GM12878 (cell line): ENCODE data around the gene ATG3. TPM values are rescaled to one million over a fixed set of nuclear protein-coding genes. Genes with fewer than 3 reads are reported as not detected.

Experiments used
- ELK1 ChIP-seq: IDR thresholded peaks from 2 replicates; pipeline ENCODE4 v1.6.1; 2012; ENCODE audit warnings: low read depth, low read length, improper control_type of control experiment
- HDGF ChIP-seq: fragments of 450-650 bp; IDR thresholded peaks from 2 replicates; pipeline ENCODE4 v1.6.1; 2016; ENCODE audit warnings: antibody characterized with exemption
- NFXL1 ChIP-seq: fragments of 450-650 bp; IDR thresholded peaks from 2 replicates; pipeline ENCODE4 v1.6.1; 2017; ENCODE audit warnings: antibody characterized with exemption, mild to moderate bottlenecking, borderline replicate concordance
- NKRF ChIP-seq: fragments of 450-650 bp; conservative IDR thresholded peaks from 2 replicates; pipeline ENCODE4 v1.6.1; 2017; ENCODE audit warnings: mild to moderate bottlenecking, moderate library complexity
- SIX5 ChIP-seq: IDR thresholded peaks from 2 replicates; pipeline ENCODE4 v1.6.1; 2011; ENCODE audit warnings: mild to moderate bottlenecking, low read depth, low read length, moderate library complexity; ENCODE audit not compliant: severe bottlenecking
- ZNF622 ChIP-seq: fragments of 450-650 bp; IDR thresholded peaks from 2 replicates; pipeline ENCODE4 v1.6.1; 2017; ENCODE audit warnings: mild to moderate bottlenecking, inconsistent platforms
- polyA plus RNA-seq, 11 experiments: library from polyadenylated mRNA; depleted of rRNA in 4 of 11; unstranded in 6 of 11; stranded (reverse) in 5 of 11; fragments of >200 nt; fragmentation: Nextera tagmentation in 4 of 11; fragmentation: Illumina TruSeq in 1 of 11; extraction: Ambion mirVana in 4 of 11; extraction: Trizol in 1 of 11; gene quantifications; 1 replicate in 1 of 11; 2 replicates in 10 of 11; pipeline versions ENCODE4 v1.2.1 to v1.2.3, GENCODE V29; 2011 to 2016; ENCODE audit warnings: inconsistent platforms in 2 of 11, missing spikeins in 2 of 11, low read depth in 1 of 11
- total RNA-seq, 4 experiments: library from RNA; depleted of rRNA in 3 of 4; stranded (reverse); fragments of >200 nt in 3 of 4; fragmentation: Illumina TruSeq in 1 of 4; extraction: Trizol in 1 of 4; gene quantifications; 2 replicates each; pipeline versions ENCODE4 v1.2.1 to v1.2.3, GENCODE V29; 2013 to 2021
- TF ChIP-seq, protein P1 (sequence below): fragments of 450-650 bp; IDR thresholded peaks from 2 replicates; pipeline ENCODE4 v1.6.1; 2016; ENCODE audit warnings: mild to moderate bottlenecking, moderate library complexity, borderline replicate concordance
- TF ChIP-seq, protein P2 (sequence below): fragments of 450-650 bp; IDR thresholded peaks from 2 replicates; pipeline ENCODE4 v1.6.1; 2017; ENCODE audit warnings: low read depth, mild to moderate bottlenecking, moderate library complexity

The ATG3 gene
- total and polyA plus RNA-seq, 10 of the 15 experiments (the other 5 are each of a cell fraction or from before 2014, with no cell fraction given): 49.8 to 97.0 (median 63.6) TPM

GRCh38 chr3:112555535-112556170 lies 6.1 kb downstream of the ATG3 start (continued):
- no peak for TF ChIP-seq NKRF
- TF ChIP-seq NFXL1: no peak
- TF ChIP-seq, protein P1, sequence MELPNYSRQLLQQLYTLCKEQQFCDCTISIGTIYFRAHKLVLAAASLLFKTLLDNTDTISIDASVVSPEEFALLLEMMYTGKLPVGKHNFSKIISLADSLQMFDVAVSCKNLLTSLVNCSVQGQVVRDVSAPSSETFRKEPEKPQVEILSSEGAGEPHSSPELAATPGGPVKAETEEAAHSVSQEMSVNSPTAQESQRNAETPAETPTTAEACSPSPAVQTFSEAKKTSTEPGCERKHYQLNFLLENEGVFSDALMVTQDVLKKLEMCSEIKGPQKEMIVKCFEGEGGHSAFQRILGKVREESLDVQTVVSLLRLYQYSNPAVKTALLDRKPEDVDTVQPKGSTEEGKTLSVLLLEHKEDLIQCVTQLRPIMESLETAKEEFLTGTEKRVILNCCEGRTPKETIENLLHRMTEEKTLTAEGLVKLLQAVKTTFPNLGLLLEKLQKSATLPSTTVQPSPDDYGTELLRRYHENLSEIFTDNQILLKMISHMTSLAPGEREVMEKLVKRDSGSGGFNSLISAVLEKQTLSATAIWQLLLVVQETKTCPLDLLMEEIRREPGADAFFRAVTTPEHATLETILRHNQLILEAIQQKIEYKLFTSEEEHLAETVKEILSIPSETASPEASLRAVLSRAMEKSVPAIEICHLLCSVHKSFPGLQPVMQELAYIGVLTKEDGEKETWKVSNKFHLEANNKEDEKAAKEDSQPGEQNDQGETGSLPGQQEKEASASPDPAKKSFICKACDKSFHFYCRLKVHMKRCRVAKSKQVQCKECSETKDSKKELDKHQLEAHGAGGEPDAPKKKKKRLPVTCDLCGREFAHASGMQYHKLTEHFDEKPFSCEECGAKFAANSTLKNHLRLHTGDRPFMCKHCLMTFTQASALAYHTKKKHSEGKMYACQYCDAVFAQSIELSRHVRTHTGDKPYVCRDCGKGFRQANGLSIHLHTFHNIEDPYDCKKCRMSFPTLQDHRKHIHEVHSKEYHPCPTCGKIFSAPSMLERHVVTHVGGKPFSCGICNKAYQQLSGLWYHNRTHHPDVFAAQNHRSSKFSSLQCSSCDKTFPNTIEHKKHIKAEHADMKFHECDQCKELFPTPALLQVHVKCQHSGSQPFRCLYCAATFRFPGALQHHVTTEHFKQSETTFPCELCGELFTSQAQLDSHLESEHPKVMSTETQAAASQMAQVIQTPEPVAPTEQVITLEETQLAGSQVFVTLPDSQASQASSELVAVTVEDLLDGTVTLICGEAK: no peak
- no peak for TF ChIP-seq ZNF622
- TF ChIP-seq, protein P2, sequence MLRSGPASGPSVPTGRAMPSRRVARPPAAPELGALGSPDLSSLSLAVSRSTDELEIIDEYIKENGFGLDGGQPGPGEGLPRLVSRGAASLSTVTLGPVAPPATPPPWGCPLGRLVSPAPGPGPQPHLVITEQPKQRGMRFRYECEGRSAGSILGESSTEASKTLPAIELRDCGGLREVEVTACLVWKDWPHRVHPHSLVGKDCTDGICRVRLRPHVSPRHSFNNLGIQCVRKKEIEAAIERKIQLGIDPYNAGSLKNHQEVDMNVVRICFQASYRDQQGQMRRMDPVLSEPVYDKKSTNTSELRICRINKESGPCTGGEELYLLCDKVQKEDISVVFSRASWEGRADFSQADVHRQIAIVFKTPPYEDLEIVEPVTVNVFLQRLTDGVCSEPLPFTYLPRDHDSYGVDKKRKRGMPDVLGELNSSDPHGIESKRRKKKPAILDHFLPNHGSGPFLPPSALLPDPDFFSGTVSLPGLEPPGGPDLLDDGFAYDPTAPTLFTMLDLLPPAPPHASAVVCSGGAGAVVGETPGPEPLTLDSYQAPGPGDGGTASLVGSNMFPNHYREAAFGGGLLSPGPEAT: no peak
- TF ChIP-seq HDGF: no peak
- no peak for TF ChIP-seq ELK1
- TF ChIP-seq SIX5: no peak
